Nucleus accumbens (tissue), 56 donors: ENCODE measurements around the gene FOXO4.

Experiments
- DNase-seq, 56 donors: peaks; one replicate each; lab custom pipeline; 2025; lab: John Stamatoyannopoulos, UW

FOXO4 gene

GRCh38 chrX:71128915-71129765, 33.5 kb downstream of the FOXO4 start:
- DNase-seq, result peak in 49 of 56 donors; percentile 1 to 81 (median 28)

GRCh38 chrX:71131510-71131909, 35.9 kb downstream of the FOXO4 start:
- no peak for DNase-seq

GRCh38 chrX:71140440-71140839, 44.8 kb downstream of the FOXO4 start:
- DNase-seq, result no peak

GRCh38 chrX:71143508-71143907, 47.9 kb downstream of the FOXO4 start:
- peak in 35 of 56 donors; percentile 0 to 63 (median 19) for DNase-seq

- peak in 48 of 56 donors; percentile 0 to 71 (median 31) for DNase-seq
Measured at GRCh38 chrX:71144651-71145050, 49.0 kb downstream of the FOXO4 start, which contains the start of gene NLGN3. TSS of gene NLGN3 (plus strand) at chrX:71144841. CDS start at chrX:71147750, 2,909 bp downstream.

GRCh38 chrX:71147496-71148277, 52.0 kb downstream of the FOXO4 start:
- peak in 19 of 56 donors; percentile 6 to 39 (median 17) for DNase-seq

GRCh38 chrX:71148278-71148663, 52.6 kb downstream of the FOXO4 start:
- DNase-seq, result no peak

GRCh38 chrX:71151366-71151765, 55.7 kb downstream of the FOXO4 start:
- DNase-seq, result no peak
